ENCODE results near the gene SULT2B1. TPM values are rescaled to one million over a fixed set of nuclear protein-coding genes. Genes with fewer than 3 reads are reported as not detected.

Gene SULT2B1
- polyA plus RNA-seq, 1 experiment = 0.12 TPM

GRCh38 chr19:48524732-48525131 is 27.2 kb upstream of the SULT2B1 start:
- no peak for DNase-seq (ENCODE audit: low read depth, low spot score)
- H3K9me3 ChIP-seq (ENCODE audit: control insufficient read depth, insufficient read depth, low read length) = peaks cover 29% of the 10 kb centered on the region
- H3K4me3 ChIP-seq (ENCODE audit: low read depth, low read length) = no peak overlapping the region
- CTCF ChIA-PET = no interaction called here
- peaks cover 3% of the 10 kb centered on the region for H3K27me3 ChIP-seq (ENCODE audit: control insufficient read depth, insufficient read depth, low read length)
- no peak overlapping the region for H3K27ac ChIP-seq (ENCODE audit: low read depth, low read length)
- POLR2A ChIA-PET = no interaction called here
- no peak for TF ChIP-seq CTCF (IDR thresholded peaks at IDR 0.05; ENCODE audit: low read depth, low read length)

- POLR2A ChIA-PET = no interaction called here
- TF ChIP-seq CTCF (IDR thresholded peaks at IDR 0.05; ENCODE audit: low read depth, low read length) = no peak
- H3K4me3 ChIP-seq (ENCODE audit: low read depth, low read length) = no peak overlapping the region
- CTCF ChIA-PET = no interaction called here
- H3K27ac ChIP-seq (ENCODE audit: low read depth, low read length) = no peak overlapping the region
- peaks cover 27% of the 10 kb centered on the region for H3K9me3 ChIP-seq (ENCODE audit: control insufficient read depth, insufficient read depth, low read length)
- no peak for DNase-seq (ENCODE audit: low read depth, low spot score)
- H3K27me3 ChIP-seq (ENCODE audit: control insufficient read depth, insufficient read depth, low read length) = peaks cover 6% of the 10 kb centered on the region
Observed at GRCh38 chr19:48529156-48529555, 22.8 kb upstream of the SULT2B1 start.

- DNase-seq (ENCODE audit: low read depth, low spot score) = no peak
- CTCF ChIA-PET = no interaction called here
Observed at GRCh38 chr19:48530066-48530720, 21.8 kb upstream of the SULT2B1 start.

GRCh38 chr19:48530770-48531169 is 21.2 kb upstream of the SULT2B1 start:
- DNase-seq (ENCODE audit: low read depth, low spot score) = no peak
- Histone ChIP-seq H3K27me3 (ENCODE audit: control insufficient read depth, insufficient read depth, low read length) (peaks cover 3% of the 10 kb centered on the region), H3K4me3 (ENCODE audit: low read depth, low read length) (no peak overlapping the region), H3K27ac (ENCODE audit: low read depth, low read length) (no peak overlapping the region), H3K9me3 (ENCODE audit: control insufficient read depth, insufficient read depth, low read length) (peaks cover 21% of the 10 kb centered on the region)
- ChIA-PET POLR2A (no interaction called here), CTCF (interaction anchor here (0.7 kb wide), 1 partner anchor 38 kb away, joined by 4 read pairs; no protein-coding TSS in a partner anchor)
- no peak for TF ChIP-seq CTCF (IDR thresholded peaks at IDR 0.05; ENCODE audit: low read depth, low read length)

More at GRCh38 chr19:48530066-48530720, 21.8 kb upstream of the SULT2B1 start:
- no peak for TF ChIP-seq CTCF (IDR thresholded peaks at IDR 0.05; ENCODE audit: low read depth, low read length)
- Histone ChIP-seq H3K4me3 (ENCODE audit: low read depth, low read length) (no peak overlapping the region), H3K27me3 (ENCODE audit: control insufficient read depth, insufficient read depth, low read length) (peaks cover 3% of the 10 kb centered on the region), H3K9me3 (ENCODE audit: control insufficient read depth, insufficient read depth, low read length) (peaks cover 21% of the 10 kb centered on the region), H3K27ac (ENCODE audit: low read depth, low read length) (no peak overlapping the region)
- POLR2A ChIA-PET = no interaction called here

- Histone ChIP-seq H3K27ac (ENCODE audit: low read depth, low read length) (no peak overlapping the region), H3K27me3 (ENCODE audit: control insufficient read depth, insufficient read depth, low read length) (peaks cover 3% of the 10 kb centered on the region), H3K9me3 (ENCODE audit: control insufficient read depth, insufficient read depth, low read length) (peaks cover 7% of the 10 kb centered on the region), H3K4me3 (ENCODE audit: low read depth, low read length) (no peak overlapping the region)
- no peak for TF ChIP-seq CTCF (IDR thresholded peaks at IDR 0.05; ENCODE audit: low read depth, low read length)
- DNase-seq (ENCODE audit: low read depth, low spot score) = no peak
- POLR2A ChIA-PET = interaction anchor here (0.6 kb wide), 1 partner anchor 284 kb away, joined by 3 read pairs; no protein-coding TSS in a partner anchor
- CTCF ChIA-PET = interaction anchor here (1.2 kb wide), 1 partner anchor 28 kb away, joined by 5 read pairs; no protein-coding TSS in a partner anchor
Observed at GRCh38 chr19:48533770-48534169, 18.2 kb upstream of the SULT2B1 start.
